Astrocyte (in vitro differentiated cells and primary cell): ENCODE data around the gene SMAD7.

Source experiments
- CTCF ChIP-seq: IDR thresholded peaks from 2 replicates; pipeline ENCODE4 v1.5.1; 2011; ENCODE audit warnings: low read depth, mild to moderate bottlenecking, inconsistent platforms, low read length, moderate library complexity; ENCODE audit not compliant: insufficient read depth
- EZH2 ChIP-seq: IDR thresholded peaks from 2 replicates; pipeline ENCODE4 v1.6.1; 2012; ENCODE audit warnings: mild to moderate bottlenecking, low read length, inconsistent platforms; ENCODE audit not compliant: insufficient read depth

GRCh38 chr18:48988508-48989303 is 37.9 kb upstream of the SMAD7 start:
- no peak for TF ChIP-seq CTCF
- TF ChIP-seq EZH2, result no peak
